Epithelial cell of esophagus (primary cell): ENCODE results near the gene PIK3C3.

Experiments
- DNase-seq: peaks from one replicate; pipeline ENCODE4 v3.0.0; 2010; ENCODE audit warnings: low read depth
- H3K4me3 ChIP-seq: 2 replicates; pipeline ENCODE4 v1.5.1; 2011; ENCODE audit warnings: mild to moderate bottlenecking, low read length, control low read depth
- TF ChIP-seq, protein P1 (sequence below): IDR thresholded peaks from 2 replicates; pipeline ENCODE4 v1.5.1; 2011; ENCODE audit warnings: low read depth, mild to moderate bottlenecking, low read length, control low read depth, inconsistent platforms; ENCODE audit not compliant: insufficient read depth; ENCODE audit errors: missing control alignments

PIK3C3 gene

DNA sequence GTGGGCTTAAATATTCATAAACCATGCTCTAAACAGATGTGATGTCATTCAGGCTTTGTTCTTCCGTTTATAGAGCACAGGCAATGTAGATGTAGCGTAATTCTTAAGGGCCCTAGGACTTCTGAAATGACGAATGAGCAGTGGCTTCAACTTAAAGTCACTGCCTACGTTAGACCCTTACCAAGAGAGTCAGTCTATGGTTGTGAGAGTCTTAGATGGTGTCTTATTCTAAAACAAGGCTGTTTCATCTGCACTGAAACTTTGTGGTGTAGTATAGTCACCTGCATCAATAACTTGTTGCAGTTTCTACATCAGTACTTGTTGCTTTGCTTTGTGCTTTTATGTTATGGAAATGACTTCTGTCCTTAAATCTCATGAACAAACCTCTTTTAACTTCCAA, 56.0 kb downstream of the PIK3C3 start:
- DNase-seq = no peak
- TF ChIP-seq, protein P1, sequence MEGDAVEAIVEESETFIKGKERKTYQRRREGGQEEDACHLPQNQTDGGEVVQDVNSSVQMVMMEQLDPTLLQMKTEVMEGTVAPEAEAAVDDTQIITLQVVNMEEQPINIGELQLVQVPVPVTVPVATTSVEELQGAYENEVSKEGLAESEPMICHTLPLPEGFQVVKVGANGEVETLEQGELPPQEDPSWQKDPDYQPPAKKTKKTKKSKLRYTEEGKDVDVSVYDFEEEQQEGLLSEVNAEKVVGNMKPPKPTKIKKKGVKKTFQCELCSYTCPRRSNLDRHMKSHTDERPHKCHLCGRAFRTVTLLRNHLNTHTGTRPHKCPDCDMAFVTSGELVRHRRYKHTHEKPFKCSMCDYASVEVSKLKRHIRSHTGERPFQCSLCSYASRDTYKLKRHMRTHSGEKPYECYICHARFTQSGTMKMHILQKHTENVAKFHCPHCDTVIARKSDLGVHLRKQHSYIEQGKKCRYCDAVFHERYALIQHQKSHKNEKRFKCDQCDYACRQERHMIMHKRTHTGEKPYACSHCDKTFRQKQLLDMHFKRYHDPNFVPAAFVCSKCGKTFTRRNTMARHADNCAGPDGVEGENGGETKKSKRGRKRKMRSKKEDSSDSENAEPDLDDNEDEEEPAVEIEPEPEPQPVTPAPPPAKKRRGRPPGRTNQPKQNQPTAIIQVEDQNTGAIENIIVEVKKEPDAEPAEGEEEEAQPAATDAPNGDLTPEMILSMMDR = no peak
- H3K4me3 ChIP-seq = no peak overlapping the region

DNA sequence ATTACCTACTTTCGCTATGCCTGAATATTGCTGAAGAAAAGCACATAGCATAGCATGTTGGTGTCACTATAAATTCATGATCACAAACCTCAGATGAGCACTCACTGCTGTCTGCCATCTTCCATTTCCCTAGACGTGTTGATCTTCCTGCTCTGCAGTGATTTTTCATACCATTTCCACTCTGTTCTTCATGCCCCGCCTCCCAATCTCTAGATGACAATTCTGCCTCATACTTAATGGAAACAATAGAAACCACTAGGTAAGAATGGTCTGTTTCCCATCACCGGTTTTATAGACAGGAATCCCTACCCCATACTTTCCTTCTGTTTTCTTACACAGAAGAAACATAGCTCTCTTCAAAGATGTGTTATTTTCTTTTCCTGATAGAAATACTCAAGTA, 63.8 kb downstream of the PIK3C3 start:
- no peak for DNase-seq
- TF ChIP-seq, protein P1 = no peak
- no peak overlapping the region for H3K4me3 ChIP-seq

DNA sequence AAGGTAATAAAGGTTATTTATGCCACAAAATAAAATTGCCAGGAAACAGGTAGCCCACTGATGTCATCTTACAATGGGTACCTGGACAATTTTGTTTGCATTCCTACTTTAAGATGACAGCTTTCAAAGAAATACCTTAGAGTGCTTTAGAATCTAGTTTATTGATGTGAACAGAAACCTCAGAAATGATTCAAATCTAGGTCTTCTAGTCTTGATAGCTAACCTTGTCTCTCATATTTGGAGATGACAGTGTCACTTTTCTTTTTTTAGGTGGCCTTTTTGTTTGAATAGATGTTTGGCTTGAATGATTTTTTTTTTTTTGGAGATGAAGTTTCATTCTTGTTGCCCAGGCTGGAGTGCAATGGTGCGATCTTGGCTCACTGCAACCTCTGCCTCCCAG, 69.1 kb downstream of the PIK3C3 start:
- DNase-seq = no peak
- TF ChIP-seq, protein P1 = no peak
- H3K4me3 ChIP-seq = no peak overlapping the region

GRCh38 chr18:42025491-42025890, 70.5 kb downstream of the PIK3C3 start:
- no peak overlapping the region for H3K4me3 ChIP-seq
- no peak for DNase-seq
- TF ChIP-seq, protein P1 = no peak

GRCh38 chr18:42025974-42026625, 71.1 kb downstream of the PIK3C3 start:
- TF ChIP-seq, protein P1 = no peak
- no peak for DNase-seq
- no peak overlapping the region for H3K4me3 ChIP-seq

- no peak overlapping the region for H3K4me3 ChIP-seq
- TF ChIP-seq, protein P1 = peak; percentile 91
- DNase-seq = peak; percentile 37
Measured at GRCh38 chr18:42028247-42028832, 73.3 kb downstream of the PIK3C3 start.

- TF ChIP-seq, protein P1 = no peak
- DNase-seq = no peak
- no peak overlapping the region for H3K4me3 ChIP-seq
Measured at GRCh38 chr18:42029092-42029491, 74.1 kb downstream of the PIK3C3 start.
